Measurements from ENCODE around the gene NSD1. TPM values are rescaled to one million over a fixed set of nuclear protein-coding genes. Genes with fewer than 3 reads are reported as not detected.

NSD1 gene
- total RNA-seq, 1 donor from 2014 or later, result 59.1 TPM

DNA sequence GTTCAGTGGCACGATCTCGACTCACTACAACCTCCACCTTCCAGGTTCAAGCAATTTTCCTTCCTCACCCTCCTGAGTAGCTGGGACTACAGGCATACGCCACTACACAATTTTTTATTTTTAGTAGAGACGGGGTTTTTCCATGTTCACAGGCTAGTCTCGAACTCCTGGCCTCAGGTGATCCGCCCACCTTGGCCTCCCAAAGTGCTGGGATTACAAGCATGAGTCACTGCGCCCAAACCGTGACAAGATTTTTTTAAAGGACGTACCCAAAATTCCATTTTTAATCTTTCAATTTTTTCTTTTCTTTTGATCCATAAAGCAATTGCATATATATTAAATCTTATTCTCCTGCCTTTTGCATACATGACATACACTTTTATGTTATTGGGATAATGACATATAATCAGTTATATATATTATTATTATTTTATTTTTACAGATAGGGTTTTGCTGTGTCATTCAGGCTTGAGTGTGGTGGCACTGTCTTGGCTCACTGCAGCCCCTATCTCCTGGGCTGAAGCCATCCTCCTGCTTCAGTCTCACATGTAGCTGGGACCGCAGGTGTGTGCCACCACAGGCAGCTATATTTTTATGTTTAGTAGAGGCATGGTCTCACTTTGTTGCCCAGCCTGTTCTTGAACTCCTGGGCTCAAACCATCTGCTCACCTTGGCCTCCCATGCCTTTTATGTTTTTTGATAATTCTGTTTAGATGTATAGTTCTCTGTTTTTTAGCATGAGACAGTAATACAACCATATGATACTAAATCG lies 98.1 kb downstream of the NSD1 start:
- DNase-seq (ENCODE audit: low read depth), result no peak

DNA sequence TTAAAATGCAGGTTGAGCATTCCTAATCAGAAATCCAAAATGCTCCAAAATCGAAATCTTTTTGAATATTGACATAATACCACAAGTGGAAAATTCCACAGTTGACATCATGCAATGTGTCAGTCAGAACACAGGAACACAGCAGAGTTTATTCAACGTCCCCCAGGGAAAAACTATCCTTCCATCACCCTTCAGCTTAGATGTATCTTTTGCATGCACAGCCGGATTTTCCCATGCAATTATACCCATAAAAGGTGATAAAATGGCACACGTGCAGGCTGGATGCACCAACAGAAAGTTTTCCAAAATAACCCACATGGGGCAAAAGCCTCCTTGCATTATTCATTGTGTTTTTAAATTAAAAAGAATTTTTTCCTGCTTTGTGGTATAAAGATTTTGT lies 98.8 kb downstream of the NSD1 start:
- no peak for DNase-seq (ENCODE audit: low read depth)

DNA sequence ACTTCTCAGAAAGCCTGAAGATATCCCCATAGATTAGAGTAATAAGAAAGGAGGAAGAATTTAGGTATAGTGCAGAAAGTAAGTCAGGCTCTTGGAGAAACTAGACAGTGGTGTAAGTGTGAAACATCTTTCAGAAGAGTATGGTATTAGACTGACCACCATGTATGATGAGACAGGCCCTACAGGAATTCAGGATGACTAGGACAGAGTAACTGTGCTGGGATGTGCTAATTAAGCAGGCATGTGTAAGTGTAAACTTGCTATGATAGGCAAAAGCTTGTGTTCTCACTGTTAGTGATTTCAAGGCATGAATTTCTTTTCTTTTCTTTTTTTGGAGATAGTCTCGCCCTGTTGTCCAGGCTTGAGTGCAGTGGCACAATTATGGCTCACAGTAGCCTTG lies 99.2 kb downstream of the NSD1 start:
- DNase-seq (ENCODE audit: low read depth), result peak; percentile 26

DNA sequence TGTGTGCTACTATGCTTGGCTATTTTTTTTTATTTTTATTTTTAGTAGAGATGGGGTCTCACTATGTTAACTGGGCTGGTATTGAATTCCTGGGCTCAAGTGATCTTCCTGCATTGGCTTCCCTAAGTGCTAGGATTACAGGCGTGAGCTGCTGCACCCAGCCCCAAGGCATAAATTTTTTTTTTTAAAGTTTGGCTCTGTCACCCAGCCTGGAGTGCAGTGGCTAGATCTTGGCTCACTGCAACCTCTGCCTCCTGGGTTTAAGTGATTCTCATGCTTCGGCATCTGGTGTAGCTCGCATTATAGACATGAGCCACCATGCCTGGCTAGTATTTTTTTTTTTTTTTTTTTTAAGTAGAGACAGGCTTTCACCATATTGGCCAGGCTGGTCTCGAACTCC lies 99.6 kb downstream of the NSD1 start:
- DNase-seq (ENCODE audit: low read depth), result no peak

DNA sequence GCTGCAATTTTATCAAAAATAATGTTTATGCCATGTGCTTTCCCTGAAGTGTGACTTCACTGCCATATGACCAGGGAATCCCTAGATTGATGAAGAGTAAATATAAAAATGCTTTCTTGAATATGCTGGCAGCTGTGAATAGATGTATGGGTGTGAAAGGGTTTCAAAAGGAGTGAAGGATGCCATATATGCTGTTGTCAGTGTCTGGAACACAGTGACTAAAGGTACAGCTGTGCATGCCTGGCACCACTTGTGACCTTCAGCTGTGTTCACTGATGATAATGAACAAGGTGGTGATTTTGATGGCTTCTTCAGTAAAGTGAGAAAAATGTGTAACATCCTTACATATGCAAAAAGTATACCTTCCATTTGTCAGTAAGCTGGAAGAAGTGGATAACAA lies 100.2 kb downstream of the NSD1 start:
- no peak for DNase-seq (ENCODE audit: low read depth)

DNA sequence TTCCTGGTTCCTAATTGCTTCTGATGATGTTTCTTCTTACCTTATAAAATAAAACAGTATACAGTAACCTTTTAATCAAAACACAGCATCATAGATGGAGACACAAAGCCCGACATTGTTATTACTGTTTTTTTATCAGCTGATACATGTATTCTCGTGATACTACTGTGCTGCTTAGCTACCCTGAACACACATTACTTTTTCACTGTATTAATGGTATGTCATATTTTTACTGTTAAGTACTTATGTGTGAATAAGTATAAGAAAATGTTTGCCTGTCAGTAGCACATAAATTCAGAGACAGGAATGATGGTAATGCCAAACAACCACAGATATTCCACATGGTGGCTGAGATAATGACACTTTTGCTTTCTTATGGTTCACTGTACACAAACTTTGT lies 101.3 kb downstream of the NSD1 start:
- no peak for DNase-seq (ENCODE audit: low read depth)

DNA sequence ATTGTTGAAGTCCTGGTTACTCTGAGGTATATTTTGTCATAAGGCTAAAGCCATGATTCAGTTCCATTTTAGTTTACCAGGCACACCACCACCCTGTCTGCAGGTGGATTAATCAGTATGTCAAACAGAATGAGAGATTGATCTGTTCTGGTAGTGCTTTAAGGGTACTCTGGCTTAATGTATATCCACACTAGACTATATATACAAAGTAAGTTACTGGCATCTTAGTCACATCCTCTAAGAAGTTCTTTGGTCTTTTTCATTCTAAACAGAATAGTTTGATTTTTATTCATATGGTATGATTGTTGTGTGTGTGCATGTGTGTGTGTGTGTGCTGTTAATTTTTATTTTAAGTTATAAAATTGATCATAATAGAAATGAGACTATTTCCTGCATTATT lies 108.2 kb downstream of the NSD1 start:
- DNase-seq (ENCODE audit: low read depth), result no peak

DNA sequence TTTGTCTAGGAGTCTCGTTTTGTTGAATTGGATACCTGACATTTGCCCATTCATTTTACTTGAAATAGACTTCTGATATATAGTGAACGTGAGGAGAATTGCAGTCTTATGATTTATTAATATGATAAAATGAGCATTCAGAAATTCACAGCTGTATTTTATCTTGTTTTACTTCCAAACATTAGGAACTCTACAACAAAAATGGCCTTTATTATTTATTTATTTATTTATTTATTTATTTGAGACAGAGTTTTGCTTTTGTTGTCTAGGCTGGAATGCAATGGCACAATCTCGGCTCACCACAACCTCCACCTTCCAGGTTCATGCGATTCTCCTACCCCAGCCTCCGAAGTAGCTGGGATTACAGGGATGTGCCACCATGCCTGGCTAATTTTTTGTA lies 108.7 kb downstream of the NSD1 start:
- DNase-seq (ENCODE audit: low read depth), result no peak

DNA sequence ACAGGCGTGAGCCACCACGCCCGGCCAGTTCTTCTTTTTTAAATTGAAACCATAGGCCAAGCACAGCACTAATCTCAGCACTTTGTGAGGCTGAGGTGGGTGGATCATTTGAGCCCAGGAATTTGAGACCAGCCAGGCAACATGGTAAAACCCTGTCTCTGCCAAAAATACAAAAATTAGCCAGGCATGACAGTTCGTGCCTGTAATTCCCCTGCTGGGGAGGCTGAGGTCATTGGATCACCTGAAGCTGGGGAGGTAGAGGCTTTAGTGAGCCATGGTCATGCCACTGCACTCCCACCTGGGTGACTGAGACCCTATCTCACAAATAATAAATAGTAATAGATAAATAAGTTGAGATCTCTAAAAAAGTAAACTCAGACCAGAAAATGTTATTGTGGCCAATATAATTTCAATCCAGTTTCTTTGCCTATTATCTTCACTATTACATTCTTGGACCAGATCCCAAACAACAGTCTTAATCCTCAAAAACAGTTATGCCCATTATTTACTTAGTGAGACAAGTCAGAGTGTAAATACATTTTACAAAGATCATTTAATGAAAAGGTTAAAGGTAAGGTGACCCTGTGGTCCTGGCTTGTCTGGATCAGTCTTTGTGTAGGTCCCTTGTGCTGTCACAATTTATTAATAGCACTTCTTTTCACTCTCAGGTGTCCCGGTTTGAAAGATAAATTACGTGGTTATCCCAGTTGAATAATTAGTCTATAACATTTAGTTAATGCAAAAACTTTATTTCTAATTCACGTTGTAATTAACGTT lies 116.4 kb downstream of the NSD1 start:
- DNase-seq (ENCODE audit: low read depth), result peak; percentile 32

DNA sequence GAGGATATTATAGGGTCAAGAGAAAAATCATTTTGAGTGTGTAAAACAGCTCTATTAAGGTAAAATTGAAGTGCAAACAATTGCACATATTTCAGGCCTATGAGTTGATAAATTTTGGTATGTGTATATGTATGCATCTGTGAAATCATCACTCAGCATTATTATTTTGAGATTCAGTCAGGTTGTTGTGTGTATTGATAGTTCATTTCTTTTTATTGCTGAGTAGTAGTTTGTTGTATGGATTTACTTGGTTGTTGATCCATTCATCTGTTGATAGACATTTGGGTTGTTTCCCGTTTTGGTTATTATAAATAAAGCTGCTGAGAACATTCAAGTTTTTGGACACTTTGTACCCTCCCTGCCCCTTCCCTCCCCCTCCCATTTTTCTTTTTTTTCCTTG lies 119.7 kb downstream of the NSD1 start:
- no peak for DNase-seq (ENCODE audit: low read depth)

DNA sequence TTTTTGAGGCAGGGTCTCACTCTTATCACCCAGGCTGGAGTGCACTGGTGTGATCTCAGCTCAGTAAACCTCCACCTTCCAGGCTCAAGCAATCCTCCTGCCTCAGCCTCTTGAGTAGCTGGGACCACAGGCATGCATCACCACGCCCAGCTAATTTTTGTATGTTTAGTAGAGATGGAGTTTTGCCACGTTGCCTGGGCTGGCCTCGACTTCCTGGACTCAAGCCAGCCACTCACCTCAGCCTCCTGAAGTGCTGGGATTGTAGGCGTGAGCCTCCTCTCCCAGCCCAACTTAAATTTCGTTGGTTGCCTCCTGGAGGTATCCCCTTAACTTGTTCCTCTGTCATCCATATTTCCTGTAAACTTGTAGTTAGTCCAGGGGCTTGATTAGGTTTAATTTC lies 122.7 kb downstream of the NSD1 start:
- DNase-seq (ENCODE audit: low read depth), result no peak

DNA sequence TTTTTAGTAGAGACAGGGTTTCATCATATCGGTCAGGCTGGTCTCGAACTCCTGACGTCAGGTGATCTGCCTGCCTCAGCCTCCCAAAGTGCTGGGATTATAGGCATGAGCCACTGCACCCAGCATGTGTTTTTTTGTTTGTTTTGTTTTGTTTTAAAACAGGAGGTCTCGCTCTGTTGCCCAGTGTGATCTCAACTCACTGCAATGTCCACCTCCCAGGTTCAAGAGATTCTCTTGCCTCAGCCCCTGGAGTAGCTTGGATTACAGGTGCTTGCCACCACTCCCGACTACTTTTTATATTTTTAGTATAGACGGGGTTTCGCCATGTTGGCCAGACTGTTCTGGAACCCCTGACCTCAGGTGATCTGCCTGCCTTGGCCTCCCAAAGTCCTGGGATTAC lies 125.1 kb downstream of the NSD1 start:
- DNase-seq (ENCODE audit: low read depth), result peak; percentile 27

DNA sequence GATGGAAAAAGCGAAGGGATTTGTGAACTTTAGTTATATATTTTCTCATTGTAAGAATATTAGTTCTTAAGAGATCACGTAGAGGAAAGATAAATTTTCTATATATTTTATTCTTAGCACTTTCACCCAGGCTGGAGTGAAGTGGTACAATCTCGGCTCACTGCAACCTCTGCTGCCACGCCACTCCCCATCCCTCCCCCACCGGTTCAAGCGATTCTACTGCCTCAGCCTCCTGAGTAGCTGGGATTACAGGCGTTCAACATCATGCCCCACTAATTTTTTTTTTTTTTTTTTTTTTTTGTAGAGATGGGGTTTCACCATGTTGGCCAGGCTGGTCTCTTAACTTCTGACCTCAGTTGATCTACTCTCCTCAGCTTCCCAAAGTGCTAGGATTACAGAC lies 127.4 kb downstream of the NSD1 start:
- DNase-seq (ENCODE audit: low read depth), result no peak

DNA sequence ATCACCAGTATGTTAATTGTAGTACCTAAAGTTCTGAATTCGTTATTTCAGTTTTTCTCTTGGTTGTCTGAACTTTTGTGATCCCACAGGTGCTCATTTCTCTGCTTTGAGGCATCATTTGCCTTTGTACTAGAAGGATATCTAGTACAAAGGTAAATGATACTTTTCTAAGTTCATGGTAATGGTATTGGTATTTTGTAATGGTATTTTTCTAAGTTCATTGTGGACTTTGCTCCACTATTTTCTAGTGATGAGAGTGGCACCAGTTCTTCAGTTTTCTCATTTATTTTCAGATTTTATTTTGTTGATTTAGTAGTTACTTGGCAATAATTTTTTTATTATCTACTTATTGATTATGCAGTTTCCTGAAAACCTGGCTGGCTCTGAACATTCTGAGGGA lies 127.9 kb downstream of the NSD1 start:
- no peak for DNase-seq (ENCODE audit: low read depth)

DNA sequence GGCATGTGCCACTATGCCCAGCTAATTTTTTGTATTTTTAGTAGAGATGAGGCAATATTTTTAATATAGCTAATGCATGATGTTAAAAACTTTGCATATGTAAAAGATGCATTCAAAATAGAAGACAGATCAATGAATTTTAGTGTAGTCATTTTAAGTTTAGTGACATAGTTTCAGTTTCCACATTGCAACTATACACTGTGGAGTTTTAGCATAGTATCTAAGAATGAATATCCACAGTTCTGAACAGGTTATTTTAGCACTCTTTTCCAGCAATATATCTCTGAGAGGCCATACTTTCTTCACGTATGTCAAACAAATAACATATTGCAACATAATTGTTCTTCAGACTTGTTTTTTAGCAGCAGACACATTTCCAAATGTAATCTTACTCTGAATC lies 130.6 kb downstream of the NSD1 start:
- DNase-seq (ENCODE audit: low read depth), result no peak

DNA sequence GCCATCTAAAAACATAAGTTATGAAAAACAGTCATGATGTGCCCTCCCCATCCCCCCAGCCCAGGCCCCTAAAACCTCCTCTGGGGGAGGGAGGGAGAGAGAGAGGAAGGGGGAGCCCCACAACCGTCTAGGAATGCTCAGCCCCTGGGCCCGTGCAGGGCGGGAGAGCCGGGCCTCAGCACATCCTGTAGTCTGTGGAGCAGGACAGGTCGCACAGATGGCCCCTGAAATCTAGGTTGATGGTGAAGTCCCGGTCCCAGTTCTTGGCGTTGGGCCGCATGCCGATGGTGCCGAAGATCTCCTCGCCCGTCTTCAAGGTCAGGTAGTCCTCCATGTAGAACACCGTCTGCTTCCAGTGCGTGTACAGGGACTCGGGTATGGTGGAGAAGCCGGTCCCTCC lies 131.8 kb downstream of the NSD1 start:
- DNase-seq (ENCODE audit: low read depth), result no peak

DNA sequence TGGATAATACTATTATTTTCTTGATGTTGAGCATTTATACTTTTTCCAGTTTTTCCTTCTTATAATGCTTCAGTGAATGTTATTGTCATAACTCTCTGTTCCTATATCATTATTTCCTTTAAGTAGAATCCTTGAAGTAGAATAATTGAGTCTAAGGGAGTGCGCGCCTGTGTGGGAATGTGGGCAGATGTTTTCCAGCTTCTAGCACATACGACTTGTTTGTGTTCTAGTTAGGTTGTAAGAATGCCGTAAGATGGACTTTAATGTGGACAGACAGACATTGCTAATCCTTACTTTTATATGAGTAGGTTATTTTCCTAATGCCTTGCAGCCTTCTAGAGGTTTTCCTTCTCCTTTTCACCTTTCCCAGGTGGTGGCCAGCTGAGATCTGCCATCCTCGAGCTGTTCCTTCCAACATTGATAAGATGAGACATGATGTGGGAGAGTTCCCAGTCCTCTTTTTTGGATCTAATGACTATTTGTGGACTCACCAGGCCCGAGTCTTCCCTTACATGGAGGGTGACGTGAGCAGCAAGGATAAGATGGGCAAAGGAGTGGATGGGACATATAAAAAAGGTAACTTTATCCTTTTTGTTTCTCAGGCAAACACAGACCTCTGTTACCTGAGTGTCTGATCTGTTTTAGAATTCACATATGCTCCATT lies 135.8 kb downstream of the NSD1 start:
- DNase-seq (ENCODE audit: low read depth), result no peak

DNA sequence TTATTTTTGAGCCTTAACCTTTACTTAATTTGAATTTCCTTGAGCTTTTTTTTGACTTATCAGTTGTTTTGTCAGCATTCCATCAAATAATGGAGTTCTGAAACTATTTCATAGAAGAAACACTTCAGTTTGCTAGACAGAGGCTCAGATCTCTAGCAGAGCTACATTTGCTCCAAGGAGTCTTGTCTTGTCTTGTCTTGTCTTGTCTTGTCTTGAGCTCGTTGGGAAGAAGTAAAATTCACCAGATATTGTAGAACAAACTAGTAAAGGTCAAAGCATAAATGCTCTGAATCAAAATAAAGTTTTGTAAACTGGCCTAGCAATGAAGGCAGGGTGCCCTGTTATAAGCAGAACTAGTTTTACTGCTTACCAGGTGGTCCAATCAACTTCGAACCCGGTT lies 136.4 kb downstream of the NSD1 start:
- DNase-seq (ENCODE audit: low read depth), result no peak

DNA sequence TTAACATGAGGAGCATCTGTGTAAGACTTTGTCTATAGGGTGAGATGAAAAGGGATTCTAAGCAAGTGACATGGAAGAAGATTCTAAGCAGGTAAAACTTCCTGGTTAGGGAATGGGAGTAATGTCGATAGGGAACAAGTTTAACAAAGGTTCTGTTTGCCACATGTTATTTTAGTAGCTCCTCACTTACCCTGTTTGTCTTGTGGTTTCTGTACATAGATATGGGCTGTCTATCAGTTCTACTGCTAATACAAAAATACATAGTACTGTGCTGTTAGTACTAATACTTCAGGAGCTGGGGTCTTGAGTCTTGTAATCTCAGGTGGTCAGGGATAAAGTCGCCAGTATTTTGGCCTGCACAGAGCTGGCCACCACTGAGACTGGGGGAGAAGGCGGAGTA lies 137.1 kb downstream of the NSD1 start:
- DNase-seq (ENCODE audit: low read depth), result no peak

DNA sequence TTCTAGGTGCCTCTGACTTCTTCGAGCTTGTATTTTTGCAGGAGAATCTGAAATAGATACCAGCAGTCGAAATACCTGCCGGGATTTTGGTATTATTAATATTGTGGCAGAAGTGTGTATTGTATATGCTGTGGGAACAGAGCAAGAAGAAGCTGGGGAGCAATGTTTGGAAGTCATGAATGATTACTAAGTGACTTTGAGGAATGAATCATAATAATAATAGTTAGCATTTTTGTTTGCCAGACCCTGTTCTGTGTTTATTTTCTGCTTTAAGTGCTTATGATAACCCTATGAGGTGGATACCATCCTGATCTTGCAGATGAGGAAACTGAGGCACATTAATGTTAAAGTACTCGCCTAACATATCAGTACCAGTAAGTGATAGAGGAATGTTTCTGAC lies 137.5 kb downstream of the NSD1 start:
- DNase-seq (ENCODE audit: low read depth), result no peak

DNA sequence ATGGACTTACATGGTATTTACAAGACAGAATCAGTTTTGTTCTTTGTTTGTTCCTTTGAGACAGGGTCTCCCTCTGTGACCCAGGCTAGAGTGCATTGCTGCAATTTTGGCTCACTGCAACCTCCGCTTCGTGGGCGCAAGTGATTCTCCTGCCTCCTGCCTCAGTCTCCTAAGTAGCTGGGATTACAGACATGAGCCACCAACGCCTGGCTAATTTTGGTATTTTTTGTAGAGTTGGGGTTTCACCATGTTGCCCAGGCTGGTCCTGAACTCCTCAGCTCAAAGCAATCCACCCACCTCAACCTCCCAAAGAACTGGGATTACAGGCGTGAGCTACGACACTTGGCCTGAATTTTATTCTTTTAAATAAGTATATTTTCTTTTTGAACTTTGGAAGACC lies 142.3 kb downstream of the NSD1 start:
- DNase-seq (ENCODE audit: low read depth), result no peak

DNA sequence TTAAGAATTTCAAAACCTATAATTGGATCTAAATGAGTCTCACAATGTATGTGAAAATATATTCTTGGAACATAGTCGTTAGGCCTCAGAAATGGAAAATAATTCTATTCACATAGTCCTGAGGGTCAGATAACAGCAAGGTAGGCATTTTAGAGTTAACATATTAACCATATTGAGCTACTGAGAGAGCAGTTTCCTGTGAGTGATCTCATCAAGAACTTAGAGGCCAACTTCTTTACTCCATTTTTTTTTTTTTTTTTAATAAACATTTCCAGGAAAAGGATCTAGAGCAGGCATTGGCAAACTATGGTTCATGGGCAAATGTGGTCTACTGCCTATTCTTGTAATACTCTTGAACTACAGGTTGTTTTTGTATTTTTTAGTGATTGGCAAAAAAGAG lies 143.3 kb downstream of the NSD1 start:
- peak; percentile 34 for DNase-seq (ENCODE audit: low read depth)

DNA sequence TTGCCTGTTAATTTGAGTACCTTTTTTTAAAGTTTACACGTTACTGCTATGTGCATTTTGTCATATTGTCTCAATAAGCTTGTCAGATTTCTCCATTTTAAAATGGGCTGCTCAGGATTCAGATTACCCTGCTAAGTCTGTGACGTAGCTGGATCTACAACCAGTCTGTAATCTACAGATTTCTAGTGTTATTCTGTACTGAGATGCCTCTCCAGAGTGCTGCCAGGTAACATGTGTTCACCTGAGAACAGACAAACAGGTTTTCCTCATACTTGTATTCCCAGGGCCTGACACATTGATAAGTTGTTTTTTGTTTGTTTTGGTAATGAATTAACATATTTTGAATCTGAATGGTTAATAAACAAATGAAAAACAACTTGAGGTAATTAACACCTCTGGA lies 154.6 kb downstream of the NSD1 start:
- DNase-seq (ENCODE audit: low read depth), result no peak

All from renal cortical epithelial cell (primary cell).